Measurements from ENCODE around the gene PDK4.
"Not testable (repeated sequence)": the region's sequence is repeated elsewhere in the genome, so short reads cannot be mapped to it uniquely, and the experiment has no call there.

Gene PDK4

GRCh38 chr7:95578299-95578855, 17.9 kb downstream of the PDK4 start:
- in situ Hi-C loops (cut with MboI; ENCODE audit: low sequenced_read_pairs), result no loop called here

GRCh38 chr7:95577137-95577536, 19.2 kb downstream of the PDK4 start:
- in situ Hi-C loops (cut with MboI; ENCODE audit: low sequenced_read_pairs), result no loop called here

GRCh38 chr7:95569720-95570119, 26.6 kb downstream of the PDK4 start:
- in situ Hi-C loops (cut with MboI; ENCODE audit: low sequenced_read_pairs), result no loop called here

GRCh38 chr7:95560674-95561073, 35.6 kb downstream of the PDK4 start:
- in situ Hi-C loops (cut with MboI; ENCODE audit: low sequenced_read_pairs), result no loop called here

- in situ Hi-C loops (cut with MboI; ENCODE audit: low sequenced_read_pairs), result no loop called here
These were observed 37.5 kb downstream of the PDK4 start for GRCh38 chr7:95558864-95559263.

- in situ Hi-C loops (cut with MboI; ENCODE audit: low sequenced_read_pairs), result no loop called here
These were observed 39.5 kb downstream of the PDK4 start for GRCh38 chr7:95556777-95557176.

GRCh38 chr7:95553939-95554338, 42.4 kb downstream of the PDK4 start:
- in situ Hi-C loops (cut with MboI; ENCODE audit: low sequenced_read_pairs), result no loop called here

GRCh38 chr7:95552010-95552926, 44.0 kb downstream of the PDK4 start:
- in situ Hi-C loops (cut with MboI; ENCODE audit: low sequenced_read_pairs), result not testable (repeated sequence)

GRCh38 chr7:95550546-95550945, 45.8 kb downstream of the PDK4 start:
- in situ Hi-C loops (cut with MboI; ENCODE audit: low sequenced_read_pairs), result no loop called here

- in situ Hi-C loops (cut with MboI; ENCODE audit: low sequenced_read_pairs), result loop anchor here (25.0 kb wide), 1 partner anchor 137 kb away; no protein-coding TSS in a partner anchor
These were observed 46.3 kb downstream of the PDK4 start for GRCh38 chr7:95549818-95550529.

GRCh38 chr7:95547361-95548348, 48.7 kb downstream of the PDK4 start:
- in situ Hi-C loops (cut with MboI; ENCODE audit: low sequenced_read_pairs), result loop anchor here (25.0 kb wide), 1 partner anchor 140 kb away; no protein-coding TSS in a partner anchor

- in situ Hi-C loops (cut with MboI; ENCODE audit: low sequenced_read_pairs), result loop anchor here (25.0 kb wide), 1 partner anchor 141 kb away; no protein-coding TSS in a partner anchor
These were observed 49.7 kb downstream of the PDK4 start for GRCh38 chr7:95546647-95547046.

GRCh38 chr7:95545673-95546072, 50.6 kb downstream of the PDK4 start:
- in situ Hi-C loops (cut with MboI; ENCODE audit: low sequenced_read_pairs), result loop anchor here (25.0 kb wide), 1 partner anchor 142 kb away; no protein-coding TSS in a partner anchor

GRCh38 chr7:95545007-95545615, 51.2 kb downstream of the PDK4 start:
- in situ Hi-C loops (cut with MboI; ENCODE audit: low sequenced_read_pairs), result loop anchor here (25.0 kb wide), 1 partner anchor 142 kb away; no protein-coding TSS in a partner anchor

- in situ Hi-C loops (cut with MboI; ENCODE audit: low sequenced_read_pairs), result loop anchor here (25.0 kb wide), 1 partner anchor 143 kb away; no protein-coding TSS in a partner anchor
These were observed 52.1 kb downstream of the PDK4 start for GRCh38 chr7:95544171-95544570.

- in situ Hi-C loops (cut with MboI; ENCODE audit: low sequenced_read_pairs), result loop anchor here (25.0 kb wide), 1 partner anchor 144 kb away; no protein-coding TSS in a partner anchor
These were observed 53.0 kb downstream of the PDK4 start for GRCh38 chr7:95543312-95543711.

- in situ Hi-C loops (cut with MboI; ENCODE audit: low sequenced_read_pairs), result loop anchor here (25.0 kb wide), 1 partner anchor 147 kb away; no protein-coding TSS in a partner anchor
These were observed 56.0 kb downstream of the PDK4 start for GRCh38 chr7:95540366-95540765.

- in situ Hi-C loops (cut with MboI; ENCODE audit: low sequenced_read_pairs), result loop anchor here (25.0 kb wide), 1 partner anchor 148 kb away; no protein-coding TSS in a partner anchor
These were observed 56.9 kb downstream of the PDK4 start for GRCh38 chr7:95539426-95539825.

GRCh38 chr7:95537468-95537867, 58.8 kb downstream of the PDK4 start:
- in situ Hi-C loops (cut with MboI; ENCODE audit: low sequenced_read_pairs), result loop anchor here (25.0 kb wide), 1 partner anchor 150 kb away; no protein-coding TSS in a partner anchor
